Stomach (tissue), 9 donors: Measurements from ENCODE around the gene ENPP6. TPM values are rescaled to one million over a fixed set of nuclear protein-coding genes. Genes with fewer than 3 reads are reported as not detected.

Source experiments
- DNase-seq, 2 donors: peaks; one replicate each; pipeline versions ENCODE4 v3.0.0 to v3.0.0-alpha.2; 2013 to 2019
- H3K27ac ChIP-seq, 5 donors: fragments of 200-600 bp in 4 of 5; sonication (generic) in 4 of 5; one replicate each; pipeline ENCODE4 v1.5.1; 2013 to 2019; ENCODE audit warnings: mild to moderate bottlenecking in 1 of 5, moderate library complexity in 1 of 5
- H3K27me3 ChIP-seq, 3 donors: fragments of 200-600 bp; sonication (generic); one replicate each; pipeline ENCODE4 v1.5.1; 2017 to 2019; ENCODE audit warnings: mixed run types in 1 of 3
- H3K36me3 ChIP-seq, 4 donors: fragments of 200-600 bp; sonication (generic); 1 replicate in 3 of 4; 2 replicates in 1 of 4; pipeline ENCODE4 v1.5.1; 2016 to 2019
- H3K4me1 ChIP-seq, 4 donors: fragments of 200-600 bp; sonication (generic); one replicate each; pipeline ENCODE4 v1.5.1; 2016 to 2019
- H3K4me3 ChIP-seq, 4 donors: fragments of 200-600 bp; sonication (generic) in 3 of 4; one replicate each; pipeline ENCODE4 v1.5.1; 2016 to 2019; ENCODE audit warnings: mild to moderate bottlenecking in 1 of 4
- H3K9me3 ChIP-seq, 4 donors: fragments of 200-600 bp; sonication (generic); one replicate each; pipeline ENCODE4 v1.5.1; 2016 to 2019
- CTCF ChIP-seq, 7 experiments: fragments of 450-650 bp in 4 of 7; fragments of 200-600 bp in 3 of 7; sonication (generic) in 3 of 7; IDR thresholded peaks; one replicate each; pipeline ENCODE4 v1.5.1; 2016 to 2019; ENCODE audit warnings: antibody characterized with exemption in 7 of 7, control low read depth in 2 of 7, mild to moderate bottlenecking in 1 of 7
- EP300 ChIP-seq: sonication (generic); formaldehyde crosslinking; IDR thresholded peaks from one replicate; pipeline ENCODE4 v1.6.1; 2017; ENCODE audit warnings: antibody characterized with exemption
- POLR2A ChIP-seq, 4 donors: fragments of 450-650 bp; IDR thresholded peaks; one replicate each; pipeline ENCODE4 v1.6.1; 2016; ENCODE audit warnings: antibody characterized with exemption in 4 of 4, control low read depth in 2 of 4, mild to moderate bottlenecking in 1 of 4, moderate library complexity in 1 of 4
- POLR2AphosphoS5 ChIP-seq, 3 donors: sonication (generic); formaldehyde crosslinking; IDR thresholded peaks; one replicate each; pipeline ENCODE4 v1.6.1; 2016; ENCODE audit warnings: antibody characterized with exemption in 3 of 3
- WGBS, 5 donors: extraction: QIAGEN DNeasy Blood & Tissue Kit in 3 of 5; methylation state at CpG; one replicate each; pipeline versions ENCODE4 v1.1.5 to v1.1.7; 2013 to 2018; 5-methylcytosine and 5-hydroxymethylcytosine counted together
- intact Hi-C: fragments of 100-400 bp; cut with DNase I; formaldehyde crosslinking; loops from one replicate; pipeline ENCODE4 v1.15.1; 2023; ENCODE audit warnings: low total_unique reads
- polyA plus RNA-seq, 3 donors: library from polyadenylated mRNA; stranded (reverse); fragments of 200-250 nt; gene quantifications; one replicate each; pipeline ENCODE4 v1.2.3, GENCODE V29; 2013
- total RNA-seq, 5 donors: library from RNA; depleted of rRNA; stranded (reverse); fragments of >200 nt; gene quantifications; one replicate each; pipeline versions ENCODE4 v1.1.0 to v1.2.3, GENCODE V29; 2014 to 2016
- donor health status: healthy with polysubstance abuse.
- donor health status: Bipolar disorder and iron deficiency.
- donor health status: healthy.

ENPP6 gene
- total and polyA plus RNA-seq, 8 donors = 0.25 to 3.5 (median 0.70) TPM; not detected in 4

GRCh38 chr4:184074677-184075388, 142.8 kb downstream of the ENPP6 start:
- 88 to 94% (median 90%) methylated on average over 5 of the region's 5 CpGs for WGBS, 5 donors
- intact Hi-C loops = no loop called here
- H3K27me3 ChIP-seq = peaks cover 0 to 9% (median 0%) of the 10 kb centered on the region in 3 donors

GRCh38 chr4:184067931-184068554, 149.6 kb downstream of the ENPP6 start:
- intact Hi-C loops = no loop called here
- peak in 1 of 2 donors; percentile 41 for DNase-seq
- Histone ChIP-seq H3K27ac (no peak overlapping the region), H3K9me3 (peaks cover 0 to 19% (median 9%) of the 10 kb centered on the region in 4 donors), H3K4me1 (peaks cover 0 to 10% (median 7%) of the 10 kb centered on the region in 4 donors), H3K27me3 (no peaks in the 10 kb centered on the region), H3K36me3 (no peaks in the 10 kb centered on the region), H3K4me3 (no peak overlapping the region)
- WGBS, 5 donors = 68 to 83% (median 70%) methylated on average over 9 of the region's 9 CpGs
- TF ChIP-seq EP300 = no peak
- no peak for TF ChIP-seq POLR2A (IDR thresholded peaks at IDR 0.05)

More at GRCh38 chr4:184074677-184075388, 142.8 kb downstream of the ENPP6 start:
- Histone ChIP-seq H3K4me1 (no peaks in the 10 kb centered on the region), H3K27ac (no peak overlapping the region), H3K36me3 (no peaks in the 10 kb centered on the region), H3K9me3 (peaks cover 0 to 28% (median 13%) of the 10 kb centered on the region in 4 donors), H3K4me3 (no peak overlapping the region)
- no peak for DNase-seq
- TF ChIP-seq POLR2AphosphoS5 (IDR thresholded peaks at IDR 0.05) (no peak), EP300 (no peak), POLR2A (IDR thresholded peaks at IDR 0.05) (no peak), CTCF (IDR thresholded peaks at IDR 0.05) (no peak)

- 46 to 50% (median 48%) methylated on average over 9 of the region's 9 CpGs for WGBS, 5 donors
- TF ChIP-seq CTCF (IDR thresholded peaks at IDR 0.05) (no peak), POLR2AphosphoS5 (IDR thresholded peaks at IDR 0.05) (no peak), EP300 (no peak), POLR2A (IDR thresholded peaks at IDR 0.05) (no peak)
- Histone ChIP-seq H3K4me1 (peaks cover 0 to 10% (median 7%) of the 10 kb centered on the region in 4 donors), H3K9me3 (peaks cover 0 to 6% (median 0%) of the 10 kb centered on the region in 4 donors), H3K4me3 (no peak overlapping the region), H3K27me3 (no peaks in the 10 kb centered on the region), H3K36me3 (no peaks in the 10 kb centered on the region), H3K27ac (peak overlapping the region in 1 of 5 donors; percentile 42)
- peak in 1 of 2 donors; percentile 30 for DNase-seq
- intact Hi-C loops = no loop called here
Measured at GRCh38 chr4:184066584-184067300, 150.9 kb downstream of the ENPP6 start.

- H3K27ac ChIP-seq = no peak overlapping the region
- H3K4me3 ChIP-seq = no peak overlapping the region
- H3K9me3 ChIP-seq = no peaks in the 10 kb centered on the region
- no peaks in the 10 kb centered on the region for H3K36me3 ChIP-seq
- peaks cover 0 to 10% (median 7%) of the 10 kb centered on the region in 4 donors for H3K4me1 ChIP-seq
- 21 to 65% (median 44%) methylated on average over 5 of the region's 5 CpGs for whole genome bisulfite sequencing, 5 donors
- intact Hi-C loops = no loop called here
- TF ChIP-seq POLR2A (IDR thresholded peaks at IDR 0.05) = no peak
- TF ChIP-seq CTCF (IDR thresholded peaks at IDR 0.05) = no peak
- no peak for TF ChIP-seq EP300
- TF ChIP-seq POLR2AphosphoS5 (IDR thresholded peaks at IDR 0.05) = no peak
- DNase-seq = peak; percentile 74 to 84
- no peaks in the 10 kb centered on the region for H3K27me3 ChIP-seq
Measured at GRCh38 chr4:184064877-184065276, 152.8 kb downstream of the ENPP6 start.
